NCI-H460 (cell line): Measurements from ENCODE around the gene HIPK2. TPM values are rescaled to one million over a fixed set of nuclear protein-coding genes. Genes with fewer than 3 reads are reported as not detected.

Experiments
- DNase-seq: peaks from one replicate; pipeline ENCODE4 v3.0.0-alpha.2; 2016; ENCODE audit warnings: low read depth; ENCODE audit errors: extremely low read depth
- total RNA-seq: library from RNA; depleted of rRNA; stranded (reverse); fragments of >200 nt; shearing (Covaris generic); gene quantifications from 2 replicates; pipeline ENCODE4 v1.2.3, GENCODE V29; 2014

HIPK2 gene
- total RNA-seq, 1 experiment from 2014 or later = 20.6 TPM

DNA sequence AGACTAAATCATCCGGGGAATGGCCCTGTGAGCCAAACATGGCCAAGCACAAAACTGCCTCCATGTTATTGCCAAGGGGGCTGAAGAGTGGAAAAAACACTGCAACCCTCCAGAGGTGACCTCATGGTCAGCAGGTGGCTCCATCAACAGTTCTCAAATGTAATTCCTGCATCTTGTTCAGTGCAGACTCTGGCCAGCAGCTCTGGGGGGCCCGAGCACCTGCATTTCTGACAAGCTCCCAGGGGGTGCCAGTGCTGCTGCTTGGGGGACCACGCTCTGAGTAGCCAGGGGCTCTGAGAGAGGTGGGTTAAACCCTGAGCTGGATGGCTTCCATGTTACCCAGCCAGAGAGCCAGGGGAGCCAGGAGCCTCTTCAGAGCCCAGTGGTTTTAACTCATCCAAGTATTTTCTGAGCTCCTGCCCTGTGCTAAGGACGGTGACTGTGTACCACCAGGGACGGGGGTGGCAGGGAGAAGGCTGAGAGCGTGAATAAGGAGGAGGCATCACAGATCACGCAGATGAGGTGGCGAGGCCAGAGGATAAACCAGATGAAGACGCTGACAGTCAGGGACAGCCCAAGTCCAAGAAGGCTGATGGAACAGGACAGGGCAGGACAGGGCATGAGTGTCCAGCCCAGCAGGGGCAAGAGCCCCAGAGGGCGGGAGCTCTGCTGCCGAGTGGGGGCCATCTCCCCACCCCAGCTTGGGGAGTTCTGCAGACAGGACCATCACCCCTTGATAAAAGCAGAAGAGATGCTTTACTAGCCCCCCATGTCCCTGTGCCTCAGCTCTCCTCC is 201.4 kb downstream of the HIPK2 start:
- DNase-seq = no peak

DNA sequence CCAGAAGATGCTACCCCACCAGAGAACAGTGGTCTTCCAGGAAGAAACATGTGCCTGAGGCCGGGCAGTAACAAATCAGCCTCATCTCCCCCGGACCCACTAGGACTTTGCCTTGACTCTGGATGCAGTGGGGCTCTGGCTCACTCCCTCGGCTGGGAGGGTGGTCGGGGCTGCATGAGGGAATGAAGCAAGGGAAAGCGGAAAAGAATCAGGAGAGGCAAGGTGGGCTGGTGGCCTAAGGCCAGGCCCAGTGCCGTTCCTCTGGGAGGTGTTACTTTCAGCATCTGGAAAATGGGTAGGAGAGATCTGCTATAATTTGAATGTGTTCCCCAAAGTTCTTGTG is 202.5 kb downstream of the HIPK2 start:
- no peak for DNase-seq

DNA sequence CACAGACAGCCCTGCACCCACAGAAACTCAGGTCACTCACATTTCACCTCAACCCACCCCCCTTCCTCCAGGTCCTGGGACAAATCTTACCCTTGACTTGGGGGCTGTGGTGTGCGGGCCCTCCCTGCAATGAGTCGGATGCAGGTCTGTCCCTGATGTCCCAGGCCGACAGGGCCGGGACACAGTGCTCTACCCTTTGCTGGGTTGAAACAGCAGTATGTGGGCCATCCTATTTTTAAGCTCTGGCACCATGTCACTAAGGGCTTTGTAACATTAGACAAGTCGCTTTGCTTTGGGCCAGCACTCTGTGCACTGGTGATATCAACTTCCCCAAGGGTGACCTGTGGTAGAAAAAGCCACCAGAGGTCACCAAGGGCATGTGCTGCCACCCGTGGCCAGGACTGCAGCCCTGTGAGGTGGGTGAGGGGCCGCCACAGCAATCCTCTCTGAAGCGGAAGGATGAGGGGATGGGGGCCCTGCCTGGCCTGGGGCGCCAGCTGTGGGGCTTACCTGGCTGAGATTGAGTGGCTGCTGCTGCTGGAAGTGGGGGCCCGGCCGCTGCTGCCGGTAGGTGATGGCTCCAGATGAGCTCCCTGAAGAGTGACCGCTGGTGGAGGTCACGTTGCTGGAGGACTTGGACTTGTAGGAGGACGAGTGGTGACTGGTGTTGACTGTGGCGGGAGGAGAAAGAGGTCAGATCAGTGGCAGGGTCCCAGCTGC is 203.0 kb downstream of the HIPK2 start:
- DNase-seq = no peak

DNA sequence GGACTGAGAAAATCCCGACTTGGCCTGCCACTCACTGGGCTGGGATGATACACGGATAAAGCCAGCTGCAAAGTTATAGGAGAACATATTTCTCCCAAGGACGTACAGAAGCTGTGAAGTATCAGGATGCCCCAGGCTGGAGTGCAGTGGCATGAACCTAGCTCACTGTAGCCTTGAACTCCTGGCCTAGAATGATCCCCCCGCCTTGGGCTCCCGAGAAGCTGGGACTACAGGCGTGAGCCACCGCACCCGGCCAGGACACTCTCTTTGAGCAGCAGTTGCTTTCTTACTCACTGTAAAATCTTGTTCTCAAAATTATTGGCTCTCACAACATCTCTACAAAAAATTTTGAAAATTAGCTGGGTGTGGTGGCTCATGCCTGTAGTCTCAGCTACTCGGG is 203.9 kb downstream of the HIPK2 start:
- DNase-seq = no peak

DNA sequence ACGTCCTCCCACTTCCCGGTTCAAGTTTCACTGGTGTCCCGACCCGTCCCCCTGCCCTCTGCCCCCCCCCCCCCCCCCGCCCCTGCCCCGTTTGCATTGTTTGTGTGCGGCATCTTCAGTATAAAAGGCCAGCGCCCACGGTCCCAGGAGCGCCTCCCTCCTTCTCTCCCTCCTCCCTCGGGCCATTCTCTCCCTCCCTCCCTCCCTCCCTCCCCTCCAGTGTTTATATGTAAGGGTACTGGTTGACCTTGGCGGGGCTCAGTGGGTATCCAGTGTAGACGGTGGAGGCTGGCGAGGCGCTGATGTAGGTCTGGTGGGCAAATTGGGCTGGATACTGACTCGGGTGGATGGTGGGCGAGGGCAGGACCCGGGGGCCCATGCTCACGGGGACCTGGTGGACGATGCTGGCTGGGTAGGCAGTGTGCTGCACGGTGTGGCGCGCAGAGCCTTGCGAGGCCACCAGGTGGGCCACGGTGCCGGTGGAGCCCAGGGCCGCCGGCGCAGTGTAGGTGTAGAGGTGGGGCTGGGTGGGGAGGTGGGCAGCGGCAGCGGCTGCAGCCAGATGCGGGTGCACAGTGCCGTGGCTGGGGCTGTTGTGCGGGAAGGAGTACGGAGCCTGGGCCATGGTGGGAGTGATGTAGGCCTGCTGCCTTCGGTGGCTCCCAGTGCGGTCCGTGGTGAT is 205.0 kb downstream of the HIPK2 start:
- DNase-seq = no peak

DNA sequence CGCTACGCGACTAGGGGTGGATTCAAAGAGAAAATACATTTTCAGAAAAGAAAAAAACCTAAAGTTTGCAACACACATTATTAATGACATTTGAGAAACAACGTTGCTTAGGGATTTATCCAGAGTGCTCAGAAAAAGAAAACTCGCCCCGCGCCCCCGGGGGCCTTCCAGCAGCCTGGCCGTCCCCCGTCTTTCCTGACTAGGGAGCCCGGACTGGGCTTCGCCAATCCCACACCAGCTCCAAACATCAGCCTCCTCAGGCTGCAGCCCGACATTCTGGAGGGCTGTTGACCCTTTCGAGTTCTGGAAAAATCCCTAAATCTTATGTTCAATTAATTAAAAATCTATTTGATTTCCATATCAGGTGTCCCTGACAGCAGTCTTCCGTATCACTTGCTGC is 205.7 kb downstream of the HIPK2 start:
- no peak for DNase-seq

DNA sequence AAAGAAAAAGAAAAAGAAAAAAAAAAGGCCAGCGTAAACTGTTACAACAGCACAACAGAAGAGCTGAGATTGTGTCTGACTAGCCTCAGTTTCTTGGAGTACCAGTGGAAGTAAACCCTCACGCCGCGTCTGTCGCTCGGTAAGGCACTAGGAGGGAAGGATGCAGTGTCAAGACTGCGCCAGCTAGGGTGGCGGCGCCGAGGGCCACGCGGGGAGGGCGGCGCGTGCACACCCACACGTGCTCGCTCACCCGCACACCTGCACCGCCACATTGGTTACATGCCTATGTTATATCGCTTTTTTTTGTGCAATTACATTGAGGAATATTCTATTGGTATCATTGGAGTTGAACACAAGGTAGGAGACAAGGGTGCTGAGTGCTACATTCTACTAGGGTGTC is 206.1 kb downstream of the HIPK2 start:
- no peak for DNase-seq

DNA sequence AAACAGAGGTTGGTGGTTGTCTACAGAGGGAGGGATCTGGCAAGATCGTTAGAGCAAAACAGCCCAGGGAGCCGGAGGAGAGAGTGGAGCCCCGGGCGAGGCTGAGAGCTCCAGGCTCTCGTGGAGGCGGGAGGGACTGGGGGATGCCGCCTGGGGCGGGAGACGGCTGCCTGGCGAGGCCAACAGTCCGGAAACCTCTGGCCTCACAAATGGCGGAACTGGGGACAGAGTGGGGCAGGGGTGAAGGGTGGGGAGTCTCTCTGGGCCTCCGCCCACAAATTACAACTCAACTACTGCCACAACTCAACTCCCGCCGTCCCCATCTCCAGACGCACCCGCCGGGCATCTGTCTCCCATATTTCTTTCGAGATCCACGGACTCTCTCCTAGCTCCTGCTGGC is 206.6 kb downstream of the HIPK2 start:
- no peak for DNase-seq

DNA sequence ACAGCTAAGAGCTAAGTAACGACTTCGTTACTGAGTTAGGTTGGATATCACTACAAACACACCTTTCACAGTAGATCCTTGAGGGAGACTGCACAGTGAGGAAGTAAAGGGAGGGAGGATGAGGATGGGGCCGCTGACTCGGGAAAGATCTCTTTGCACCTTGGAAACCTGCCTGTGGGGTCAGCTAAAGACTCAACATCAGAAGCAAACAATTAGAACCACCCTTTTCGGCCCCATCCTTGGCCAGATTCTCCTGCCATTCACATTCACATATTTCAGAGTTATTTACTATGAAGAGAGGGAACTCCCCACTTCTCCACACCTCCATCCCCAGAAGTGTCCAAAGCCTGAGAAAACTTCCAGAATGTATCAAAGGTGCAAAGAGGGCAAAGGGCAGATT is 207.2 kb downstream of the HIPK2 start:
- DNase-seq = no peak

DNA sequence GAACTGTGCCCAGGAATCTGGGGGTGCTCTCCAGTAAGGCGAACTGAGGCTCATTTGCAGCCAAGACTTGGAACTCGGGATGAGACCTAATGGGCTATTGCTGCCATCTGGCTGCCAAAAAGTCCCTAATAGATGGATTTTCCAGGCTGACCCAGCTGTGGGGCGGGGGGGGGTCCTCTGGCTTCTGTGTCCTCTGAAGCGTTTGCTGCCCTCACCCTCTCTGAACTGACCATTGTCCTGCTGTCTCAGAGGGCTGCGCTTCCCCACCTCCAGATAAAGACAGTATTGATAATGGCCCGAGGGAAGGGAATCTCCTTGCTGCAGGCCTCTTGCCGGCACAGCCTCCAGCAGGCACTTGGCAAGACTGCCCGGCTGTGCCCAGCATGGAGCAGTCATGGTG is 207.7 kb downstream of the HIPK2 start:
- no peak for DNase-seq

DNA sequence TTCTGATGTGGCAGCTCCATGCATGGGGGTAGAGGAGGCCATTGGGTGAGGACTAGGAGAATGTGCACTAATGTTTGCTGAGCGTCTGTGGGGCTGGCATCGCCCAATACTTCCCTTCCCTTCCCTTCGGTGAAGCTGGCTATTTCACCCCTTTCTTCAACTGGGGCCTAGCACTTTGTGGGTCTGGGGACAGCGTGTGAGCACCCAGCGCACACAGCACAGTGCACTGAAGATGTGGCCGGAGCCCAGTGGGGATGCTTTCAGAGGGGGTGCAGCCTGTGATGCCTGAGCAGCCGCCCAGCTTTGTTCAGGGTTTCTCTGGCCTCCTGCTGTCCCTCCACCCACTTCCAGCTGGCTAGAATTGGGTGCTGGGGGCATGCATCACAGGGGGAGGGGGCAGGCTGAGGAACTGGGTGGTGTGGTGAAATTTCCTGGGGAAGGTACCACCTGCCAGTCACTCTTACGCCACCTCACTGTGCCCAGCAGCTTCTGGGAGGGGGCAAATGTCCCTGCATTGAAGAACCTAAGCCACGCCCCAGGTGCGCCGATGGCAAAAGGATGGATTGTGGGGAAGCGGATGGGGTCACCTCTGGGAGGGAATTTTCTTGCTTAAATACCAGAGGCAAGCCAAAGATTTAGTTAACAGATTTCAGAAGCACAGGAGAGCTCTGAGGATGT is 208.8 kb downstream of the HIPK2 start:
- DNase-seq = no peak

DNA sequence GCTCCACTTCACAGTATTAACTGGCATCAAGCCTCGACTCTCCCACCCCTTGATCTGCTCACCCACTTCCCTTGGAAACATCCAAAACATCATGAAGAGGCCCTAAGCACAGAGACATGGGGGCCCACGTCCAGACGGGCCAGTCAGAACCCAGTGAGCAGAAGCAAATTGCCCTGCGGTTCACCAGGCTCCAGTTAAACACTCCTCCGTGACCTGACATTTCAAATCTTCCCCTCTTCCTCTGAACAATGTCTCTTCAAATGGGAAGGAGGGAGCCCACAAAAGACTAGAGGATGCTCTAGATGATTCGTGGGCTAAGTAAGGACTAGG is 209.5 kb downstream of the HIPK2 start:
- no peak for DNase-seq

DNA sequence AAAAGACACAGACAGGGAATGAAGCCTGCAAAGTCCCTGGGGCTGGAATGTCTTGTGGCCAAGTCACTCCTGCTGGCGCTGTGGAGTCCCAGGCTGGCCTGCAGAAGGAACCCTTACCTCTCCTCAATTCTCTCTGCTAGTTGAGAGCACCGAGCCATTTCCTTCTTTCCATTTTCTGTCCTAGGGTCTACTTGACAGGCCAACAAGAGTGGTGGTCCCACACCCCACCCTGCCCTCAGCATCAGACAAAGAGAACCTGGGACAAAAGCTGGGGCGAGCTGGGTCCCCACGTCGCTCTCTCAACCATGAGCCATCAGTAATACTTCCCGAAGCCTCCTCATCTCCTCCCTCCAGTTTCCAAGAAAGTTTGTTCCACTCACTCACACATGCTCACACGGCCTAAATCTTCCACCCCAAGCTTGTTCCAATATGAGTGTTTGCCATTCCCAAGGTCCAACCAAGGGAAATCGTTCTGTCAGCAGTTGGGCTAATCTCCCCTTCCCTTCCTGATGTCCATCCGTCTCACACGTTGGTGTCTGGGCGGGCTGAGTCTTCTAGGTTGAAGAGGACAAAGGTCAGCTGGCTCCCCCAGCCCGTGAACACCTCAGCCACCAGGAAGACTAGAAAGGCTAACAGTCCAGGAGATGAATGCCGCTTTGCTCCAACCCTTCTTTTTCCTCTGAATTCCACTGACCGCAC is 210.0 kb downstream of the HIPK2 start:
- DNase-seq = no peak

DNA sequence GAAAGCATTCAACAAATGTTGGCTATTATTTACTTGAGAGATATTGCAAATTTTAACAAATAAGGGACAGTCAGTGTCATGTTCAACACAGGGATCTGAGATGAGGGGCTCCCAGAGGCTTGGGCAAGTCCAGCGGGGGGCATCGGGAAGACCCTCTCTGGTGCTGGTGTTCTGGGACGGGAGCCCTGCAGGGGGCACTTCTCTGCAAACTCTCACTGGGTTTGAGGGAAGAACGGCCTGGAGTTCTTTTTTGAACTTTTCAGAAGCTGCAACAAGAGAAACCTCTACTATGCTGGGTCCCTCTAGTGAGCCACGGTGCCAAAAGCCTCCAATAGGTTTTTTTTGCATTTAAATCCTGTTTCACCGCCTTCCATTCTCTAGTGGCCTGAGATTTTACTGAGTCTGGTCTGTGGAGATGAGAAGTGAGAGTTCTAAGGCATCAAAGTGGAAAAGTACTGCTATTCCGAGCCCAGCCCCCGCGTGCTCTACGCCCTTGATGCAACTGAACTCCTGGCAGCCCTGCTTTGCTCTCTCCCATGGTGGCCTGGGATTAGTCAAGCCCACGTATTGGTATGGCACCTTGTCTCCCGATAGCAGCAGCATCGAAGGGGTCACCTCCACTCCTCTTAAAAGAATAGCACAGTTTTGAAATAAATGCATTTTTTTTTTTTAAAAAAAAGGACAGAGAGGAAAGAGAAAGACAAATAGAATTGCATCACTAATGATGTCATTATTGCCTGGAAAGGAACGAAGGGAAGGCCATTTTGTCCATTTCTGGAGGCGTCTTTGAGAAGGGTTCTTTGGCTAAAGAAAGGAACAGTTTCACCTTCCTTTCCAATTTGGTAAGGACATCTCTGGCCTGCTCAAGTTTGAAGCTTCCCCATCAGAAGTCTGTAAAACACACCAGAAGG is 210.8 kb downstream of the HIPK2 start:
- no peak for DNase-seq

DNA sequence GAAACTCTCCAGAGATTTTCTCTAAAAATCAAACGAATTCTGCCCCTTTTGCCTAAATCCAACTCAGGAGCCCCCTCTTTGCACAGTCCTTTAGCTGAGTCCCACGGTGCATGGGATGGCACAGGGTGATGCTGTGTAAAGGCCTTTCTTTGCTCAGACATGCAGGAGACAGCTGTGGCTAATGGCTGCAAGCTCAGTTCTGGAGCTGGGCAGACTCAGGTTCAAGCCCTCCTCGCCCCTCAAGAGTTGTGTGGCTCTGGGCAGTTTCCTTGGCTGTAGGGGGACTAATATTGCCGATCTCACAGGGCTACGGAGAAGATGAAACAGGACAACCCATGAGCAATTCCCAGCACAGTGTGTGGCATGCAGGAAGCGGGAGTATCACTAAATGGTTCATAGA is 211.7 kb downstream of the HIPK2 start:
- DNase-seq = no peak

DNA sequence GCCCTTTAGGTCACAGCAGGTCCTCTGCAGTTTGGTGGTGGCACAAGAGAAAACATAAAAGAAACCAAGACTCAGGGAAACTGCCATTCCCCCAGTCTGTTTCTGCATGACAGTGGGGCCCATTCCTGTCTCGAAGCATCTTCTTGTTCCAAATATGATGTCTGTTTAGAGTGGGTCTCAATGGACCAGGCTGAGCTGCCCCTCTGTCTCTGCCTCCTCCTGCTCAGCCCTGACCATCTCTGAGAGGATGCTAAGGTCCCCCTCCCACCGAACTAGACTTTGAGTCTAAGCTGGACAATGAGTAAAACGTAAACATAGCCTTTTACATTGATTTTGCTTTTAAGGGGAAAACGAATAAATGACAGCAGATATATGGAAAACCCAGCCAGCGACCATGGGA is 213.9 kb downstream of the HIPK2 start:
- no peak for DNase-seq

DNA sequence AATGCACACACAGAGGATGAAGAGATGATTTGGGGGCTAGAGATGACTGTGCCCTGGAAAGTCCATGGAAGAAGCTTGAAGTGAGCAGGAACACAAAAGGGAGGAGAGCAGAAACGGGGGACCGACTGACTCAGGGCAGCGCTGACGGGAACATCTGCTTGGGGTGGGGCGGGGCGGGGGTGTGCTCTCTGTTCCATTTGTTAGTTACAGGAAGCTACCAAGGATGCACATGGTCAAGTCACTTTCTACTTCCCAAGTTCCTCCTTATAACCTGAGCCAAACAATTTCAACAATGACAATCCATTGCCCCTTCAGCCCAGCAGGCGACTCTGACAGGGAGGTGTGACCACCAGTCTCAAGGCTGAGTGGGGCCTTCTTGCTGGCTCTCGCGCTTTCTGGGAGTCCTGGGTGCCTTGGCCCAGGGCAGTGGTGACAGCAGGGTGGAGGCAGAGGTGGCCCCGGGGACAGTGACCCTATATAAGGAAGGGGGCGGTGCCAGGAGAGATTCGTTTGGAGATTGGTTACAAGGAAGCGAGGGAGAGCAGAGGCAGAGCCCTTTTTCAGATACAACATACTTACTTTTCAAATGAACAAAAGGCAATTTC is 214.7 kb downstream of the HIPK2 start:
- no peak for DNase-seq

DNA sequence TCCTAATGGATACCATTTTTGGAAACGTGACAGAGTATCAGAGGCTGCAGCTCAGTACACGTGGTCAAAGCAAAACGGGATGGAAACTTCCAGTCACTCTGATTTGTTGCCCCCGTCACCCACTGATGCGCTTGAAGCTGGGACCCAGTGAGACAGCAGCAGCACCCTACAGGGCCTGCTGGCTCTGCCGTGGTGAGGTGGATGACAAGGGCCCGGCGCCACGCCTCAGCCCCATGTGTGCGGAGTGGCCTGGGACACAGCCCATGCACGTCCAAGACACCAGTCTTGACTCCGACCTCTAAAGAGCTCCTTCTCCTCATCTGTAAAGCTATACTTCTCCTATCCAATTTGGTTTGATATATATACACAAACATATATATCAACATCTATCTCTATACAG is 215.3 kb downstream of the HIPK2 start:
- no peak for DNase-seq

DNA sequence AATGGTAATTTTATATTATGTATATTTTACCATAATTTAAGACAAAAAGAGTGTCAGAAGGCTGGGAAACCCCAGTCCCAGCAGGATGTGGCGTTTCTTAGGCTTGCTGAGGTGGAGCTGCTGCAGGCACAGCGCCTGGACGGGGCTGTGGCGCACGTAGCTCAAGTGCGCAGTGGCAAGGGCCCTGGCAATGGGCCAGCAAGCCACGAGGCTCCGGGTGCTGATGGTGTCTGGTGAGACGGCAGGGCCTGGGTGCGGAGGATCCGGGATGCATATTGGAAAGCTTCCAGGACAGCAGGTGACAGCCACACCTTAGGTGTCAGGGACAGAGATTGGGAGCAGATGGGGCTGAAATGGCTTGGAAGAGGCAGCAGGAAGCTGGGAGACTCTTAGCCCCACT is 217.1 kb downstream of the HIPK2 start:
- DNase-seq = no peak
